VCaP (cell line): Measurements from ENCODE around the gene TOMM20.

Experiments
- H3K27ac ChIP-seq: fragments of 450-650 bp; 2 replicates; pipeline ENCODE4 v1.5.1; 2017
- TF ChIP-seq, protein P1 (sequence below): fragments of 450-650 bp; conservative IDR thresholded peaks from 2 replicates; pipeline ENCODE4 v1.5.1; 2017; ENCODE audit warnings: mild to moderate bottlenecking, moderate library complexity

The TOMM20 gene

DNA sequence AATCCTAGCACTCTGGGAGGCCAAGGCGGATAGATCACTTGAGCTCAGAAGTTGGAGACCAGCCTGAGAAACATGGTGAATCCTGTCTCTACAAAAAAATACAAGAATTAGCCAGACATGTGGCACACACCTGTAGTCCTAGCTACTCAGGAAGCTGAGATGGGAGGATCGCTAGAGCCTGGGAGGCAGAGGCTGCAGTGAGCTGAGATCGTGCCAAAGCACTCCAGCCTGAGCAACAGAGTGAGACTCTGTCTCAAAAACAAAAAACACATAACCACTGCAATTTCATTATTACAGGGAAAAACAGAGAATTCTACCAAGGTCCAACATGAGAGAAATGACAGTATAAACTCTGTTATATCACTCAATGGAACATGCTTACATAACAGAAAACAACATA, 4.4 kb upstream of the TOMM20 start:
- TF ChIP-seq, protein P1, sequence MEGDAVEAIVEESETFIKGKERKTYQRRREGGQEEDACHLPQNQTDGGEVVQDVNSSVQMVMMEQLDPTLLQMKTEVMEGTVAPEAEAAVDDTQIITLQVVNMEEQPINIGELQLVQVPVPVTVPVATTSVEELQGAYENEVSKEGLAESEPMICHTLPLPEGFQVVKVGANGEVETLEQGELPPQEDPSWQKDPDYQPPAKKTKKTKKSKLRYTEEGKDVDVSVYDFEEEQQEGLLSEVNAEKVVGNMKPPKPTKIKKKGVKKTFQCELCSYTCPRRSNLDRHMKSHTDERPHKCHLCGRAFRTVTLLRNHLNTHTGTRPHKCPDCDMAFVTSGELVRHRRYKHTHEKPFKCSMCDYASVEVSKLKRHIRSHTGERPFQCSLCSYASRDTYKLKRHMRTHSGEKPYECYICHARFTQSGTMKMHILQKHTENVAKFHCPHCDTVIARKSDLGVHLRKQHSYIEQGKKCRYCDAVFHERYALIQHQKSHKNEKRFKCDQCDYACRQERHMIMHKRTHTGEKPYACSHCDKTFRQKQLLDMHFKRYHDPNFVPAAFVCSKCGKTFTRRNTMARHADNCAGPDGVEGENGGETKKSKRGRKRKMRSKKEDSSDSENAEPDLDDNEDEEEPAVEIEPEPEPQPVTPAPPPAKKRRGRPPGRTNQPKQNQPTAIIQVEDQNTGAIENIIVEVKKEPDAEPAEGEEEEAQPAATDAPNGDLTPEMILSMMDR: no peak
- no peak overlapping the region for H3K27ac ChIP-seq

DNA sequence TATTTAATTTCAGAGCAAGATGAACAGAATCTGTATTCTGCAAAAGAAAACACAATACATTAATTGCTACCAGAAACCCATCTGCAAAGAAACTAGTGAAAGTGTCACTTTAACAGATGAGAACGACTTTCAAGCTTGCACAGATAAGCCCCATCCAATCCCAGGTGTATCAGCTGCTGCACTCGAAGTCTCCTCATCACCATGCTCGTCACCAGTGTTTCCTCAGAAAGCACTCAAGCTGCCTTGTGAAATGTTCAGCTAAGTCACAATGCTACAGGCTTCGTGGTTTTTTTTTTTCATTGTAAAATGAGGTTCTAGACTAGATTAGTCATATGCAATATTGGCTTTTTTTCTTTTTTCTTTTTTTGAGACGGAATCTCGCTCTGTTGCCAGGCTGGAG, 3.3 kb upstream of the TOMM20 start:
- no peak overlapping the region; the same call in 1 of the 2 replicates for H3K27ac ChIP-seq
- TF ChIP-seq, protein P1: no peak

DNA sequence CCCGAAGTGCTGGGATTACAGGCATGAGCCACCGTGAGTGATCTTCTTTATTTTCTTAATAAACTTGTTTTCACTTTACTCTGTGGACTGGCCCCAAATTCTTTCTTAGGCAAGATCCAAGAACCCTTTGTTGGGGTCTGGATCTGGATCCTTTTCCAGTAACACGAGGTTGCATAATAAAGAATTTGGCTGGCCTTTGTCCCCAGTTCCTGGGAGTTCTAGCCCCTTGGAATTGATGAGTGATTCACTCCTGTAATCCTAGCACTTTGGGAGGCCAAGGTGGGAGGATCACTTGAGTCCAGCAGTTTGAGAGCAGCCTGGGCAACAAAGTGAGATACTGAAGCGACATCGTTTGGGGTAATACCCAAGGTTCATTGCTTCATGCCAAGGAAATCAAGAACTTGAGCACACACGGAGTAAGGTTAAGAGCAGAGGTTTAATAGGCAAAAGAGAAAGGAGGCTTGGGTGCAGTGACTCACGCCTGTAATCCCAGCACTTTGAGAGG, 2.2 kb upstream of the TOMM20 start:
- peak overlapping the region; percentile 95 for H3K27ac ChIP-seq
- TF ChIP-seq, protein P1: no peak

DNA sequence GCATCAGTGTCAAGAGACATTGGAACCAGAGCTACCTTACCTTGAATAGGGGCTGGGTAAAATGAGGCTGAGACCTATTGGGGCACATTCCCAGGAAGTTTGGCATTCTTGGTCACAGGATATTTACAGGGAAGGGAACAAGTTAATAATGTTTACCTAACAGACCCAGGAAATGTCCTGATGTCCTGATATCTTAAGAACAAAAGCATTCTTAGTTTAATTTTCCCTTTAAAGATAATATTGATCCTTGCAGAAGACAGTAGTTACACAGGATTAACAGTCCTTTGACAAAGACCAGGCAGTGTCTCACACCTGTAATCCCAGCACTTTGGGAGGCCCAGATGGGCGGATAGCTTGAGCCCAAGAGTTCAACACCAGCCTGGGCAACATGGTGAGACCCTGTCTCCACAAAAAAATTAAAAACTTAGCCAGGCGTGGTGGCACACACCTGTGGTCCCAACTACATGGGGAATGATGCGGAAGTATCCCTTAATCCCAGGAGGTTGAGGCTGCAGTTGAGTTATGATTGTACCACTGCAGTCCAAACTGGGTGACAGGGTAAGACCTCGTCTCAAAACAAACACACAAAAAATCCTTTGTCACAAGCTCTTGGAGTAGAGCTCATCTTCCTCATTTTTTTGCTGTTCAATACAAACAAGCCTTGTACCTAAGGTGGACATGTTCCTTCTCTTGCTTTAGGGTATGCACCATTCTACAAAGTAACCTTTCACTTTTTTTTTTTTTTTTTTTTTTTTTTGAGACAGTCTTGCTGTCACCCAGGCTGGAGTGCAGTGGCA, 1.3 kb upstream of the TOMM20 start:
- TF ChIP-seq, protein P1: no peak
- H3K27ac ChIP-seq: peak overlapping the region; percentile 95

DNA sequence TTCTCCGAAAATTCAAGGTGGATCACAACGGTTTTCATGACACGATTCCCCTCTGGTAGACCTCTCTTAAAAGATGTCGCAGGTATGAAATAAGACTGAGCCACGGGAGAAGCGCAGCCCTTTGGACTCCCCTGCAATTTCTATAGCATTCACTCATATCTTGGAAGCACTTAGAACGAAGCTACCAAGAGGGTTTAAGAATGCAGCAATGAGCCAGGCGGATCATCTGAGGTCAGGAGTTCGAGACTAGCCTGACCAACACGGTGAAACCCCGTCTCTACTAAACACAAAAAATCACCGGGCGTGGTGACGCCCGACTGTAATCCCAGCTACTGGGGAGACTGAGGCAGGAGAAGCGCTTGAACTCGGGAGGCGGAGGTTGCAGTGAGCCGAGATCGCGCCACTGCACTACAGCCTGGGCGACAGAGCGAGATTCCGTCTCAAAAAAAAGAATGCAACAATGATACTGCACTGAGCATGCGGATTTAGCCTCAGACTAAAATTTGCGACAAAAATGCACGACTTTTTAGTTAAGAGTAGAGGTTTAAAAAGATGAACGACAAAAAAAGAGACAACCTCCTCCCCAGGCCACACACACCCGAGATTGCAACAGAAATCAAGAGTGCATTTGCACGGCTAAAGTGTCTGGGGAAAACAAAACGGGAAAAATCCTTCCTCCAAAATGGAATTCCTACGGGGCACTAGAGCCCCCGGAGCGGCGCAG, 743 bp downstream of the TOMM20 start:
- peak overlapping the region; percentile 95 for H3K27ac ChIP-seq
- TF ChIP-seq, protein P1: no peak

DNA sequence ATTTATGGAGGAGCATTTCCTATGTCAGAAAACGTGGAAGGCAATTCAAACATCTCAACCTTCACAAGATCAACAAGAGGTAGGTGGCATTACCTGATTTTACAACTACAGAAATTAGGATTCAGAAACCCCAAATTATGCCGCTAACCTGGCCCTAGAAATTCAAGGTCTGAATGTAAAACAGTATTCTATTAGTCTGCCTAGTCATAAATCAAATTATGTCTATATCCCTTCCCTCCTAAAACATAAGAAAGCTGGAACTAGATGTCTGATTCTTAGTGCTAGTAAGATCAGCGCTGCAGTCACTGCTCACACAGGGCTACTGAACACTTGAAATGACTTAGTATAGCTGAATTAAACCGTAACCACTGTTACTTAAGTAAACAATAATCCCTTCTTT, 1.4 kb downstream of the TOMM20 start:
- TF ChIP-seq, protein P1: no peak
- peak overlapping the region; percentile 95 for H3K27ac ChIP-seq

DNA sequence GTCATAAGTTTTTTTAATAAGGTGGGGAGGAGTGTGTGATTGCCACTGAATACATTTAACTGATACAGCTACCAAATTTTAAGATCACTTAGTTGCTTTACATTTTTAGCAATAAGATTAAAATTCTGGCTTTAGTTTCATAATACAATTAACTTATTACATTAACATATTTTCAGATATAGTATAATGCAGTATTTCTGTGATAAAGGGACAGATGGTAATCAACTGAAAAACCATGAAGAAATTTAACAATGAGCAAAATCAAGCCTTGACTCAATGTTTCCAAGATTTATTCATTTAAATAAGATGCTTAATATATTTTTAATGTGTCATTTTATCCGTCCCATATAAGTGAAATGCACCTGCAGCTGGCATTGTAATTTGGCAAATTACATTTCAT, 4.0 kb downstream of the TOMM20 start:
- H3K27ac ChIP-seq: no peak overlapping the region
- TF ChIP-seq, protein P1: no peak
